ENCODE measurements around the gene KDM3B. TPM values are rescaled to one million over a fixed set of nuclear protein-coding genes. Genes with fewer than 3 reads are reported as not detected.

Gene KDM3B
- total RNA-seq, 2 donors from 2014 or later, result 50.1 to 86.2 TPM

- no peak for ATAC-seq (ENCODE audit: insufficient number of reproducible peaks, low FRiP score, low read depth)
- Histone ChIP-seq H3K36me3 (no peaks in the 10 kb centered on the region), H3K4me3 (no peak overlapping the region), H3K9me3 (no peaks in the 10 kb centered on the region), H3K4me1 (ENCODE audit: control insufficient read depth in 1 of 2, low read depth in 2 of 2) (peaks cover 6 to 31% of the 10 kb centered on the region in 2 donors), H3K27me3 (replicated peaks; ENCODE audit: insufficient read depth) (no peaks in the 10 kb centered on the region), H3K27ac (no peak overlapping the region)
- TF ChIP-seq, protein P1, sequence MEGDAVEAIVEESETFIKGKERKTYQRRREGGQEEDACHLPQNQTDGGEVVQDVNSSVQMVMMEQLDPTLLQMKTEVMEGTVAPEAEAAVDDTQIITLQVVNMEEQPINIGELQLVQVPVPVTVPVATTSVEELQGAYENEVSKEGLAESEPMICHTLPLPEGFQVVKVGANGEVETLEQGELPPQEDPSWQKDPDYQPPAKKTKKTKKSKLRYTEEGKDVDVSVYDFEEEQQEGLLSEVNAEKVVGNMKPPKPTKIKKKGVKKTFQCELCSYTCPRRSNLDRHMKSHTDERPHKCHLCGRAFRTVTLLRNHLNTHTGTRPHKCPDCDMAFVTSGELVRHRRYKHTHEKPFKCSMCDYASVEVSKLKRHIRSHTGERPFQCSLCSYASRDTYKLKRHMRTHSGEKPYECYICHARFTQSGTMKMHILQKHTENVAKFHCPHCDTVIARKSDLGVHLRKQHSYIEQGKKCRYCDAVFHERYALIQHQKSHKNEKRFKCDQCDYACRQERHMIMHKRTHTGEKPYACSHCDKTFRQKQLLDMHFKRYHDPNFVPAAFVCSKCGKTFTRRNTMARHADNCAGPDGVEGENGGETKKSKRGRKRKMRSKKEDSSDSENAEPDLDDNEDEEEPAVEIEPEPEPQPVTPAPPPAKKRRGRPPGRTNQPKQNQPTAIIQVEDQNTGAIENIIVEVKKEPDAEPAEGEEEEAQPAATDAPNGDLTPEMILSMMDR (IDR thresholded peaks at IDR 0.05), result no peak
- DNase-seq (ENCODE audit: low spot score), result no peak
These were observed 105.2 kb downstream of the KDM3B start for GRCh38 chr5:138457531-138458275.

DNA sequence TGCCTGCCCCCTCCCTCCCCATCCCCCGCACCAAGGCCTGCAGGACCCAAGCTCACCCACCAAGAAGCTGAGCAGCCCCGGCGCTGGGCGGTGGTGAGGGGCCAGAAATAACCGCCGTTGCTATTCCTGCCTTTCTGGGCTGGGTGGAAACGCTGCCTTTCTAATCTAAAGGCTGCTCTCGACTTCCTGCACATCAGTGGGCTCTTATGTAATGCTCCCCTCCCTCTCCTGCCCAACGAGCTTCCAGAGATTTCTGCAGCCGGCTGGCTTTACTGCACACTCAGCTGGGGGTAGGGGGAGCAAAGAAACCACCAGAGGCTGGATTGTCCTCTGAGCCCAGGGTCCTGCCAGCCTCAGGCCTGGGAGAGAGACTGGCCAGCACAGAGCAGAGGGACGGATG, 105.9 kb downstream of the KDM3B start:
- H3K9me3 ChIP-seq, result no peaks in the 10 kb centered on the region
- no peaks in the 10 kb centered on the region for H3K27me3 ChIP-seq (replicated peaks; ENCODE audit: insufficient read depth)
- no peak overlapping the region for H3K4me3 ChIP-seq
- no peak for ATAC-seq (ENCODE audit: insufficient number of reproducible peaks, low FRiP score, low read depth)
- H3K27ac ChIP-seq, result no peak overlapping the region
- peaks cover 9 to 35% of the 10 kb centered on the region in 2 donors for H3K4me1 ChIP-seq (ENCODE audit: control insufficient read depth in 1 of 2, low read depth in 2 of 2)
- no peaks in the 10 kb centered on the region for H3K36me3 ChIP-seq
- TF ChIP-seq, protein P1 (IDR thresholded peaks at IDR 0.05), result no peak
- no peak for DNase-seq (ENCODE audit: low spot score)

DNA sequence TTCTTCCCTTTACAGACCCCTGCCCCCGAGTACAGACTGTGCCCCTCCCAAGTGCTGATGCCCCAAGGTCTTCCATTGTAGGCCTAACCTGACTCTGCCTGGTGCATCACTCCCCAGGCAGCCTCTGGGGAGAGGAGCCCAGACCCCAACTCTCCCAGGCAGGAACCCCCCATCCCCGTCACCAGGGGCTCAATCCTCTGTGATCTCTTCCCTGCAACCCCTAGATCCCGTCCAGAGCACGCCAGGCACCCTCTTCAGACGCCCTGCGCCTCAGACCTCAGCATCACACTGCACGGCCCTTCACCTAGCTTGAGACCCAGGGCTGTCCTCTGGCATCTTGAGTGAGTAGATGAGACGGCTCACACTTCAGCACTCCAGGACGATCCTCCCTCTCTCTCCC, 106.4 kb downstream of the KDM3B start:
- Histone ChIP-seq H3K4me1 (ENCODE audit: control insufficient read depth in 1 of 2, low read depth in 2 of 2) (peaks cover 10 to 37% of the 10 kb centered on the region in 2 donors), H3K27ac (no peak overlapping the region), H3K27me3 (replicated peaks; ENCODE audit: insufficient read depth) (no peaks in the 10 kb centered on the region), H3K4me3 (no peak overlapping the region), H3K9me3 (no peaks in the 10 kb centered on the region), H3K36me3 (no peaks in the 10 kb centered on the region)
- TF ChIP-seq, protein P1 (IDR thresholded peaks at IDR 0.05), result no peak
- ATAC-seq (ENCODE audit: insufficient number of reproducible peaks, low FRiP score, low read depth) (no peak), DNase-seq (ENCODE audit: low spot score) (no peak)

DNA sequence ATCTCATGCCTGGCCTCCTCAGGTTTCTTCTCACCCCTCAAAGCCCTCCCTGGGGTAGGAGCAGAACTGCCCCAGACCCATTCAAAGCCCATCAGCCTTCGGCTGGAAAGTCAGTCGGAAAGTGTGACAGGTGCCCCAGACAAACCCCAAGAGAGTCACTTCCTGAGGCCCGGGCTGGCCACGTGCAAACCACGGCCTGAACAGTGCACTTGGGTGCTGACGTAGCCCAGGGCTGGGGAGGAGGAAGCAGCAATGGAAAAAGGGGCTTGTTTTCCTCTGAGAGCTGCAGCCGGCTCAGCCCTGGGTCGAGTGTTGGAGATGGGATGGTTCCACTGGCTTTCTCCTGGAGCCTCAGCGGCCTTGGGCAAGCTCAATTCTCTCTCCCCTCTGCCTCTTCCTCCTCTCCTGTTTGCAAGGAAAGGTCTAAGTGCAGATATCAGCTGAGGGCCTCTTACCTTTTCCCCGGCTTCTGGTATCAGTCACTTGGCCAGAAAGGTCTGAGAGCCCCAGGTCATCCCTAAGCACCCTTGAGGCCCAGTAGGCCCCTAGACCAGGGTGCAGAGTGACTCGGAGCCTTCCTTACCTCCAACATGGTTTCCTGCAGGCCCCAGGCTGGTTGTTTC, 106.9 kb downstream of the KDM3B start:
- Histone ChIP-seq H3K9me3 (no peaks in the 10 kb centered on the region), H3K36me3 (no peaks in the 10 kb centered on the region), H3K27ac (no peak overlapping the region), H3K4me3 (no peak overlapping the region), H3K4me1 (ENCODE audit: control insufficient read depth in 1 of 2, low read depth in 2 of 2) (peaks cover 10 to 37% of the 10 kb centered on the region in 2 donors), H3K27me3 (replicated peaks; ENCODE audit: insufficient read depth) (no peaks in the 10 kb centered on the region)
- no peak for ATAC-seq (ENCODE audit: insufficient number of reproducible peaks, low FRiP score, low read depth)
- TF ChIP-seq, protein P1 (IDR thresholded peaks at IDR 0.05), result no peak
- no peak for DNase-seq (ENCODE audit: low spot score)

DNA sequence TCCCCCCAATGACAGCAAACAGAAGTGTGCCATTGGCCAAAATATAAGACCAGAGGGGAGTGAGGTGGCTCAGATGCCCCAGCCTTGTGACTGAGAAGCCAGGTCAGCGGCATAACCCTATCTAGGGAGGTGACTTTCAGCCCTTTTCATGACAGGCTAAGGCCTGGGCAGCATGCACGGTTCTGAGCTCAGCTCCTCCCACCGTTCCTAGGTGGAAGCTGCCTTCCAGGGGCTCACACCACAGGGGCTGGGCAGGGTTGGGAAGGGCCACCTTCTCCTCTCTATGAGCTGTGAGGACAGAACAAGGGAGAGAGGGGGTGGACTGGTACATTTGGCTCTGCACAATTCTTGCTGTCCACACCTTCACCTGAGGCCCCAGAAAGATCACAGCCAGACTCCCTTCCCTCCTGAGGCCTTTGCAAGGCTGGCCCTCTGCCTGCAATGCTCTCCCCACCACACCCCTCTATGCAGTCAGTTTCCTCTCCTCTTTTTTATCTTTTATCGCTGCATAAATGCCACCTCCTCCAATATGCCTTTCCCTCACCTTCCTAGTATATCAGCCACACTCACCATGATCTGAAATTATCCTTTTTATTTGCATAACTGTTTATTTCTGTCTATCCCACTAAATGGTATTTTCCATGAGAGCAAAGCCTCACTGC, 107.7 kb downstream of the KDM3B start:
- no peak overlapping the region for H3K27ac ChIP-seq
- H3K9me3 ChIP-seq, result no peaks in the 10 kb centered on the region
- H3K27me3 ChIP-seq (replicated peaks; ENCODE audit: insufficient read depth), result no peaks in the 10 kb centered on the region
- no peak for ATAC-seq (ENCODE audit: insufficient number of reproducible peaks, low FRiP score, low read depth)
- H3K4me3 ChIP-seq, result no peak overlapping the region
- no peak for DNase-seq (ENCODE audit: low spot score)
- TF ChIP-seq, protein P1 (IDR thresholded peaks at IDR 0.05), result no peak
- peaks cover 10 to 37% of the 10 kb centered on the region in 2 donors for H3K4me1 ChIP-seq (ENCODE audit: control insufficient read depth in 1 of 2, low read depth in 2 of 2)
- H3K36me3 ChIP-seq, result no peaks in the 10 kb centered on the region
